HG03342 (cell line): Measurements from ENCODE around the gene TP53I3.
"Not testable (repeated sequence)": the region's sequence is repeated elsewhere in the genome, so short reads cannot be mapped to it uniquely, and the experiment has no call there.

Experiments used
- ATAC-seq: cut with Tn5 transposase; IDR thresholded peaks from one replicate; pipeline ENCODE4 v1.9.1; 2021; ENCODE audit warnings: mild to moderate bottlenecking, moderate library complexity; ENCODE audit not compliant: unreplicated experiment

TP53I3 gene

DNA sequence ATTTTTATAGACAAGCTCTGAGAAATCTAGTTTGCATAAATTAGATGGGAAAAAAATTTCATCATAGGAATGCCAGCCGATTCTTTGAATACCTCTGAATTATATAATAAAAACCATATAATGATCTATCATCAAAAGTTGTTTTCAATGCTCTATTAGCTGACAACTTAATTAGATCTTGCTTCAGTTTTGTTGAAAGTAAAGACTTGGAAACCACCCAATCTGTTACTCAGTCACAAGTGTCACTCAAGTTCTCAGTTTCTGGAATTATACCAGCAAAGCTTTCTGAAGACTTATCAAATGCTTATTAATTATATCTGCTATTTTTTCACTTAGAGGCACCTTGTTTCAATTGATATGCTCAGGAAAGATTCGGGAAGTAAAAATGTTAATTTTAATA lies 17.4 kb upstream of the TP53I3 start:
- no peak for ATAC-seq

DNA sequence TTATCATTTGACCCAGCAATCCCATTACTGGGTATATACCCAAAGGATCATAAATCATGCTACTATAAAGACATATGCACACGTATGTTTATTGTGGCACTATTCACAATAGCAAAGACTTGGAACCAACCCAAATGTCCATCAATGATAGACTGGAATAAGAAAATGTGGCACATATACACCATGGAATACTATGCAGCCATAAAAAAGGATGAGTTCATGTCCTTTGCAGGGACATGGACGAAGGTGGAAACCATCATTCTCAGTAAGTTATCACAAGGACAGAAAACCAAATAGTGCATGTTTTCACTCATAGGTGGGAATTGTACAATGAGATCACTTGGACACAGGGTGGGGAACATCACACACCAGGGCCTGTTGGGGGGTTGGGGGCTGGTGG lies 16.1 kb upstream of the TP53I3 start:
- not testable (repeated sequence) for ATAC-seq

DNA sequence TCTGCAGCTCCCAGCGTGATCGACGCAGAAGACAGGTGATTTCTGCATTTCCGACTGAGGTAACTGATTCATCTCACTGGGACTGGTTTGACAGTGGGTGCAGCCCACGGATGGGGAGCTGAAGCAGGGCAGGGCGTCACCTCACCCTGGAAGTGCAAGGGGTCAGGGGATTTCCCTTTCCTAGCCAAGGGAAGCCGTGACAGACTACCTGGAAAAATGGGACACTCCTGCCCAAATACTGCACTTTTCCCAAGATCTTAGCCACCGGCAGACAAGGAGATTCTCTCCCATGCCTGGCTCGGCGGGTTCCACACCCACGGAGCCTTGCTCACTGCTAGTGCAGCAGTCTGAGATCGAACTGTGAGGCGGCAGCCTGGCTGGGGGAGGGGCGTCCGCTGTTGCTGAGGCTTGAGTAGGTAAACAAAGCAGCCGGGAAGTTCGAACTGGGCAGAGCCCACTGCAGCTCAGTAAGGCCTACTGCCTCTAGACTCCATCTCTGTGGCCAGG lies 10.6 kb upstream of the TP53I3 start:
- ATAC-seq = not testable (repeated sequence)

DNA sequence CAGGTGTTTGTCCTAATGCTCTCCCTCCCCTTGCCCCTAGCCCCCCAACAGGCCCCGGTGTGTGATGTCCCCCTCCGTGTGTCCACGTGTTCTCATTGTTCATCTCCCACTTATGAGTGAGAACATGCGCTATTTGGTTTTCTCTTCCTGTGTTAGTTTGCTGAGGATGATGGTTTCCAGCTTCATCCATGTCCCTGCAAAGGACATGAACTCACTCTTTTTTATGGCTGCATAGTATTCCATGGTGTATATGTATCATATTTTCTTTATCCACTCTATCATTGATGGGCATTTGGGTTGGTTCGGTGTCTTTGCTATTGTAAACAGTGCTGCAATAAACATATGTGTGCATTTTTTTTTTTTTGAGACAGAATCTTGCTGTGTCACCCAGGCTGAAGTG lies 8.6 kb upstream of the TP53I3 start:
- ATAC-seq = not testable (repeated sequence)

DNA sequence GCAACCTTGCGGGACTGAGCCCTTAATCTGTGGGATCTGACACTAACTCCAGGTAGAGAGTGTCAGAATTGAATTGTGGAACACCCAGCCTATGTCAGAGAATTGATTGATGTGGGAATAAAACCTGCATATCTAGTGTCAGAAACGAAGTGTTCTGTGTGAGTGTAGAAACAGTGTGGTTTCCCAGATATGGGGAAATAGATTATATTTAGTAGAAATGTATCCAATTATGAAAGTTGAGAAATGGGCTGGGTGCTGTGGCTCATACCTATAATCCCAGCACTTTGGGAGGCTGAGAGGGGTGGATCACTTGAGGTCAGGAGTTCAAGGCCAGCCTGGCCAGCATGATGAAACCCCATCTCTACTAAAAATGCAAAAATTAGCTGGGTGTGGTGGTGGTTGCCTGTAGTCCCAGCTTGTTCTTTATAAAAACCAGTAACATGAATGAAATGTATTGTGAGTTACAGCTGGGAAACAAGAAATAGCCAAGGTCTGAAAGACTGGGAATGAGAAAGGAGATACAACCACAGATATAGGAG lies 4.3 kb upstream of the TP53I3 start:
- no peak for ATAC-seq

DNA sequence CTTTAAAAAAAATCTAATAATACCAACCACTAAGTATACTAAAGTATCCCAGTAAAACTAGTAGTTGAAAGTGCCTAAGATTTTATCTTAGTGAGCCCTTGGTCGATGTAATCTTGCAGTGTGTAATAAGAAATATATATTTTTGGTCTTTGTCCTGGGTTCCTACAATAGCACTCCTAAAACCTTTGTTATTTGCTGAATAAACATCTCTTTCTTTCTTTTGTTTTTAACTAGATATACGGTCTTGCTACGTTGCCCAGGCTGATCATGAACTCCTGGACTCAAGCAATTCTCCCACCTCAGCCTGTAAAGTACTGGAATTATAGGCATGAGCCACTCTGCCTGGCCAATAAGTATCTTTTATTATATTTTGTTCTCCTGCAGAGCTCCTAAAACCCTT lies 2.4 kb upstream of the TP53I3 start:
- no peak for ATAC-seq

GRCh38 chr2:24086241-24086640 lies 1.6 kb upstream of the TP53I3 start:
- ATAC-seq = no peak

DNA sequence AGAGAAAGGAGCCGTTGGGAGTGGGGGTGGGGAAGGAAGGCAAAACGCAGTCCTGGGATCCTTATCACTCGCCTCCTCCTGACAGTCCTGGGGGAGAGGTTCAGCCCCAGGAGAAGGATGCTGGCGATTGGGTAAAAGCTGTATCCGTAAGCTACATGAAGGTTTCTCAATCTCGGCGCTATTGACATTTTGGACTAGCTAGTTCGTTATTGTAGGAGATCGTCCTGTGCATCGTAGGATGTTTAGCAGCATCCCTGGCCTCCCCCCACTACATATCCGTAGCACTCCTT lies 511 bp upstream of the TP53I3 start:
- no peak for ATAC-seq

GRCh38 chr2:24083567-24084385 lies 858 bp downstream of the TP53I3 start:
- ATAC-seq = peak; percentile 83

DNA sequence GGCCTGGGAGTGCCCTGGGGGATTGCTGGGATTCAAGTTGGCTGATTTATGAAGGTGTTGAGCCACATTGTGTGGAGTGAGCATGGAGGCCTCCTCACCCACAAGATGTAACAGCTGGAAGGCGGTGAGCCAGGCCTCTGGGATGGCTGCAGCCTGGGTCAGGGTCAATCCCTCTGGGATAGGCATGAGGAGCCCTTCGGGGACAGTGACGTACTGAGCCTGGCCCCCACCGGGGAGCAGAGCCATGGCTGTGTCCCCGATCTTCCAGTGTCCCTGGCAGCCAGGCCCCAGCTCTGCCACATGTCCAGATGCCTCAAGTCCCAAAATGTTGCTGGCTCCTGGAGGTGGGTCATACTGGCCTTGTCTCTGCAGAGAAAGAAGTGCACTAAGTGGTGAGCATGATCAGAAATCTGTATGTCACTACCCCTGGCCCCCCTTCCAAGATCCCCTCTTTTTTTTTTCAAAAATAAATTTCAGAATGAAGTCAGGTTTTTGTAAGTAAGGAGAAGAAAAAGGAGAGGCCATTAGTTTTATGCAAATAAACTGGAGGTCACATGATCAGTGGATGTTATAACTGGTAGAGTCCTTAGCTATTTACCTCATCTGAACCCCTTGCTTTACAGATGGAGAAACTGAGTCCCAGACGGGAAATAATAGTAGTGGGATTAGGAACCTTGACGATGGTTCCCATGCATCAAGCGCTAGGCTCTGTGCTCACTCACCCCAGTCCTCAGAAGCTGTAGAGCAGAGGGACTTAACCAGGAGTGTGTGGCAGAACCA lies 1.7 kb downstream of the TP53I3 start:
- no peak for ATAC-seq

- no peak for ATAC-seq
Observed at GRCh38 chr2:24080701-24081100, 3.9 kb downstream of the TP53I3 start.

DNA sequence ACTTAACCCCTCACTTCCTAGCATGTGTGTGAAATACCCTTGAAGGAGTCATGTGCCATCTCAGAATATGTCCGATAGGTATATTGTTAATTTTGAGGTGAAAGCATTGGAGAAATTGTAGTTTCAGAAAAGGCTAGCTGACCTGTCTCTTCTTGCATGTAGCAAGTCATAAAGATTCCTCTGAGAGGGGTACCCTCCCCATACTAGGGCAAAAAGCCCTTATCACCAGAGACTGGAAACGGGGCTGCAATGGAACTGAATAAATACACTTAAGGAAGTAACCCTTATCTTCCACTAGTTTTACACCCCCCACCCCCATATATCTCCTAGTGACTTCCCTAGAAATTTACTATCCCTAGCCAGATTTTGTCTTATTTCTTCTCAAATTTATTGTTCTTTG lies 6.8 kb downstream of the TP53I3 start:
- ATAC-seq = no peak

- no peak for ATAC-seq
Observed at GRCh38 chr2:24077535-24077877, 7.1 kb downstream of the TP53I3 start.

DNA sequence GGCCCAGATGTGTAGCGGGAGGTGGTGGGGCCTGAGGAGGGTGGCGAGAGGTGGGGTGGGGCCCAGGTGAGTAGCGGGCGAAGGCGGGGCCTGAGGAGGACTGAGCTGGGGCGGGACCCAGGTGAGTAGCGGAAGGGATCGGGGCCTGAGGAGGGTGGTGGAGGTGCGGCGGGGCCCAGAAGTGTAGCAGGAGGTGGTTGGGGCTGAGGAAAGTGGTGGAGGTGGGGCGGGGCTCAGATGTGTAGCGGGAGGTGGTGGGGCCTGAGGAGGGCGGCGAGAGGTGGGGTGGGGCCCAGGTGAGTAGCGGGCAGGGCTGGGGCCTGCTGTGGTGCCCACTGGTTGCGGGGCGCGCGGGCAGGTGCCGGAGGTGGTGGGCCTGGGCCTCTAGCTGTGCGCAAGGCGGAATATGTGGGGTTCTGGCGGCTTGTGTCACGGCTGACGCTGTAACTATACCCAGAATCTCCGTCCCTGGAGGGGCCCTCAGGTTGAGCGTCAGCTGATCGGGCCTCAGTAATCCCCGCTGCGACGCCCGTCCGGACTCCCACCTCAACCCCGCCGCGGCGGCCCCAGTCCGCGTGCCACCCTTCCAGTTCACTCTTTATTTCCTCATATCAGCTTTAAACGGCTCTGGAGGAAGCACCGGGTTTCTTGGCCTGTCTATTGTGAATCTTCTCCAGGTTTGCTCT lies 7.6 kb downstream of the TP53I3 start:
- ATAC-seq = peak; percentile 9

GRCh38 chr2:24075915-24076848 lies 8.5 kb downstream of the TP53I3 start, which contains the start of gene SF3B6:
SF3B6 (minus strand) TSS chr2:24076326; CDS start chr2:24076229, 97 bp downstream.
- peak; percentile 93 for ATAC-seq

- no peak for ATAC-seq
Observed at GRCh38 chr2:24075259-24075658, 9.4 kb downstream of the TP53I3 start.

DNA sequence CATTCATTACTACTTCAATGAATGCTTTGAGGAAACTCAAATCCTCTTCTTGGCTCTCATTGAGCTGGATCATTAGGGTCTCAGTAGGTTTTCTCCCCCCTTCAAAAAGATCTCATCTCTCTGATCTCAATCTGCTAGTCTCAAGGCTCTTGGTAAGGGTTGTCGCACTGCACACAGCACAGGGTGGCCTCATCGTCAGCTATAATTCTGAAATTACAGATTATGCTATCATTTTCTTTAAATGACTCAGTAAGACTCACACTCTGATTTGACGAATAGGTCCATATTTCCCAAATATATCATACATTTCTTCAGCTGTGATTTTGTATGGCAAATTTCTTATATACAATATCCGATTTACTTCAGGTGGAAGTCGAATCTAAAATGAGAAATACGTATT lies 10.8 kb downstream of the TP53I3 start:
- no peak for ATAC-seq

DNA sequence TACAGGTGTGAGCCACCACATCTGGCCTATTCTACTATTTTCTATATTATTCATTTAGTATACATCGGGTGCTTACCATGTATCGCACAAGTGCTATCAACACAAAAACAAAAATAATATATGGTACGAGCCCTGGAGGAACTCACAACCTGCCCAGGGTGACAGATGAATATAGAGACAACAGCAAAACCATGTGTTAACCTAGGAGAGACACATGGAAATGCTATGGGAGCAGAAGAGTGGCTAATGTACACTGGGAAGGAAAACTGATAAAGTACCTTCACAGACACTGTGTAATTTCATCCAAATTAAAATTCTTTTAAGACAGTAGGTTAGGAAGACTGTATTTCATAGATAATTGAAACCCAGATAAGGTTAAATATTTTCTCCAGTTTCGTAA lies 12.4 kb downstream of the TP53I3 start:
- ATAC-seq = no peak

DNA sequence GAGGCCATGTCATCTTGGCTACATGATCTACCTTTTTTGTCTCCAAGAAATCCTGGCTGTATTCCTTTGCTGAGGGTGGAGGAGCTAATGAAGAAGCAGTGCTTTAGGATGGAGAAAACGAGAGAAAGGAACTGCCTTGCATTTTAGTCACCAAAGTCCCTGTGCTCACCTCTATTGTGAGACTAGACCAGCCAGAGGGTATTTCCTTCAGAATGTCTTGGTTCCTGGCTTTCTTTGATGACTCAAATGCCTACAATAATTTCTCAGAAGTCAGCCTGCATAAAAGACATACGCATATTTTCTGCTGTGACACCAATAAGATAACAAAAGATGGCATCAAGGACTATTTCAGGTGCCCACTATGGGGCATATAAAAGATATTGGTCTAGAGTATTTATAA lies 19.3 kb downstream of the TP53I3 start:
- no peak for ATAC-seq

- no peak for ATAC-seq
Observed at GRCh38 chr2:24058564-24059271, 25.9 kb downstream of the TP53I3 start.
